KBM-7 (cell line): Measurements from ENCODE around the gene KRT26.

Experiments used
- DNase-seq: peaks from one replicate; pipeline ENCODE4 v3.0.0-alpha.2; 2015
- in situ Hi-C: fragments of 300-500 bp; cut with MboI; formaldehyde crosslinking; loops from 2 replicates; pipeline ENCODE4 v1.14.3; 2020; ENCODE audit warnings: low sequenced_read_pairs, low pct_unique_long_range_greater_than_20kb, mixed read lengths

KRT26 gene

DNA sequence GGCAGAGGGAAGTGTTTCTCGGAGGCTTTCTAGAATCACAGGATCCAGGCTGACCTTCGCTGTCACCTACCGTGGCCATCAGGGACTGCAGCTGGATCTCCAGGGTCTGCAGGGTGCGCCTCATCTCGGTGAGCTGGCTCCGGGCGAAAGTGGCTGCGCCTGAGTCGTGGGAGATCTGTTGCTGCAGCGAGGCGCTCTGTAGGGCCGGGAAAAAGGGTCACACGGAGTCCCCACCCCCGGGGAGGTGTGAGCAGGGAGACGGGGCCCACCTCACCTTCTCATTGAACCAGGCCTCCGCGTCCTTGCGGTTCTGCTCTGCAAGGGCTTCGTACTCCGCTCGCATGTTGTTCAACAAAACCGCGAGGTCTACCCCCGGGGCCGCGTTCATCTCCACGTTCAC lies 24.8 kb upstream of the KRT26 start:
- no peak for DNase-seq
- in situ Hi-C loops, result no loop called here

- no peak for DNase-seq
- in situ Hi-C loops, result no loop called here
Observed at GRCh38 chr17:40795019-40795667, 23.1 kb upstream of the KRT26 start.

GRCh38 chr17:40794466-40794865 lies 22.5 kb upstream of the KRT26 start:
- in situ Hi-C loops, result no loop called here
- no peak for DNase-seq

DNA sequence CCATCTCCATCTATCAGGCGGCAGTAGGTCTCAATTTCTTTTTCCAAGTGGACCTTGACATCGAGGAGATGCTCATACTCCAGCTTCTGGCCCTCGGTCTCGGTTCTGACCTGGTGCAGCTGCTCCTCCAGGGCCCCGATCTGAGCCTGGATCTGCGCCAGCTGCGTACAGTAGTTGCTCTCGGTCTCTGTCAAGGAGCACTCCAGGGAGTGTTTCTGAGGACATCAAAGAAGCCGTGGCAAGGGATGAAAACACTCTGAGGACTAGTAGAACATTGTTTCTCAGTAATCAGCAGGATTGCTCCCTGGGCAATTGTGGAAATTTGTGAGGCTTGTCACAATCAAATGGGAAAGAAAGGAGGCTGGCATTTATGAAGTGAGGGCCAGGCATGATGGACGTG lies 21.8 kb upstream of the KRT26 start:
- in situ Hi-C loops, result no loop called here
- no peak for DNase-seq

DNA sequence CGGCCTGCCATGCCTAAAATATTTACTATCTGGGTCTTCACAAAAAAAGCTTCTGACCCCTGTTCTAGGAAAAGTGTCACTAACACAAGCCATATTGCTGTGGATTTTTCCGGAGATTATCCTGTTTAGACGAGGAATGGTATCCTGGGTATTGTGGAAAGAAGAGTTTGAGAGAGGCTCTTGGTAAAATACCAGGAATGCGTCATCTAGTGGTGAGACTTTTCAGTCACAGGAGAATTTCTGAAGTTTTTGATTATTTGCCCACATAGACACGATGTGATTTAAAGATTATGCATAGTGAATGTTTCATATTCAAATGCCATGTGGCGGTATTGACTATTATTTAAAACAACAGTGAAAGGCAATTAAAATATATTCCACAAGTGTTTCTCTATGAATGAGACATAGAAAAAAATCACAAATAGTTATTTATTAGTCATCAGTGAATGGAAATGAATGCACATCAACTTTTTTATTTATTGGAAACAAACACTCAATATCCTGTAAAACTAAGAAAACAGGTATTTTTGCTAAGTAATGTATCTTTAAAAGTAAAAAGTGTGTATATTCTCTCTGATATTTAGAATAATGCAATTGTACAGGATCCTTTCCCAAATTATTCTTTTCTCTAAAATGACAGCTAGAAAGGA lies 19.9 kb upstream of the KRT26 start:
- DNase-seq, result peak; percentile 35
- in situ Hi-C loops, result no loop called here

GRCh38 chr17:40791111-40791510 lies 19.1 kb upstream of the KRT26 start:
- DNase-seq, result no peak
- in situ Hi-C loops, result no loop called here

- in situ Hi-C loops, result no loop called here
- no peak for DNase-seq
Observed at GRCh38 chr17:40782450-40782849, 10.4 kb upstream of the KRT26 start, which contains the start of gene KRT27. KRT27 (minus strand) TSS chr17:40782550; CDS start chr17:40782493, 57 bp downstream.

DNA sequence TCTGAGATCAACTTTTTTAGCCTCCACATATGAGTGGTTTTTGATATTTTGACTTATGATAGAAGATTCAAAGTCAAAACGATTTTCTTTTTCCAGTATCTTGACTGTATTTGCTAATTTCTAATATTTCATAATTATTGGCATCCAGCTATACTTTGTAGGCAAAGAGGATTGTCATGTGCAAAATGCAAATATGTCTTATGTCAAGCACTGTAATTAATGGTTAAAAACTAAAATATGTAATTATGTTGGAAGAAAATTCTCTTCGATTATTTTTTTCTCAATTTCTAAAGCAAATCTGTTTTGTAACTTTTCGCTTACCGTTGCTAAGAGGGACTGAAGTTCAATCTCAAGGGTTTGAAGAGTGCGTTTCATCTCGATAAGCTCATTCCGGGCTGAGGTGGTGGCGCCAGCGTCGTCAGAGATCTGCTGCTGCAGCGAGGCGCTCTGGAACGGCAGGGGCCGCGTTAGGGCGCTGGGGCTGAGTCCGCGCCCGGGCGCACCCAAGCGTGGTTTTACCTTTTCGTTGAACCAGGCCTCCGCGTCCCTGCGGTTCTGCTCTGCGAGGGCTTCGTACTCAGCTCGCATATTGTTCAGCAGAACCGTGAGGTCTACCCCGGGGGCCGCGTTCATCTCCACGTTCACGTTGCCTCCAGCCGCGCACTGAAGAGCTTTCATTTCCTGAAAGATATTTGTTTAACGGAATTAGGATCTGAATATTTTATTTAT lies 7.3 kb upstream of the KRT26 start:
- in situ Hi-C loops, result no loop called here

GRCh38 chr17:40778461-40778860 lies 6.5 kb upstream of the KRT26 start:
- no peak for DNase-seq
- in situ Hi-C loops, result no loop called here

More for the DNA sequence above, 7.3 kb upstream of the KRT26 start:
- DNase-seq, result peak; percentile 27

DNA sequence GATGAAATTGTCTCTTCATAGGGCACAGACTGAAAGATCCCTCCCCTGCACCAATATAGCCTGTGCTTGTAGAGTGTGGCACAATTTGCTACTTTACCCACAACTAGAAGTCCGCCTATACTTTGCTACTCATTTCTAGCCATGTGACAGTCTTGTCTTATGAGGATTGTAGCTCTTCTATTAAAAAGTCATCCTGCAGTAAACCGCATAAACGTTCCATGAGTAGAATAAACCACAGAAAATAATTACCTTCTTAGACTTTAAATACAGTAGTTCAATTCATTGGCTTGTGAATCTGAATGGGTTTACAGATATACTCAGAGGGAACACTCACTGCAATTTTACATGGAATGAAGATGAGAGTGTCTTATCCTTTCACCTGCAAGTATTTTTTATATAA lies 6.0 kb upstream of the KRT26 start:
- in situ Hi-C loops, result no loop called here
- no peak for DNase-seq

- in situ Hi-C loops, result no loop called here
- DNase-seq, result no peak
Observed at GRCh38 chr17:40777459-40777858, 5.5 kb upstream of the KRT26 start.

- in situ Hi-C loops, result no loop called here
- no peak for DNase-seq
Observed at GRCh38 chr17:40775945-40776344, 3.9 kb upstream of the KRT26 start.

DNA sequence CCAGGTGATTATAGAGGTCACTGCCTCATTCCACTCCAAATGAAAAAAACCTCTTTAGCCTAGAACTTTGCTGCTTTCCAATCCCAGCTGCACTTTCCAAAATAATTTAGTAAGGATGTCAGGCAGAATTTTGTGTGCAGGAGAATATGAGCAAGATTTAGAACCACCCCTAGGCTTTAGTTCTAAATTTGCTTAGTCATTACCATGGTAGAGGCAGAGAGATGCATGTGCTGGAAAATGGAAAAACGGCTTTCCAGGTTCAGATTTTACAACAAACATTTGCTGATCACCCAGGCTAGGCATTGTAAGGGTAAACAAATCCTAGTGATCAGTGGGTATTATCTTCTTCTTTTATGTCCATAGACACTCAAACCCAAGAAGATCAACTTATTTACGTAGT lies 6.3 kb downstream of the KRT26 start:
- in situ Hi-C loops, result no loop called here
- DNase-seq, result no peak

DNA sequence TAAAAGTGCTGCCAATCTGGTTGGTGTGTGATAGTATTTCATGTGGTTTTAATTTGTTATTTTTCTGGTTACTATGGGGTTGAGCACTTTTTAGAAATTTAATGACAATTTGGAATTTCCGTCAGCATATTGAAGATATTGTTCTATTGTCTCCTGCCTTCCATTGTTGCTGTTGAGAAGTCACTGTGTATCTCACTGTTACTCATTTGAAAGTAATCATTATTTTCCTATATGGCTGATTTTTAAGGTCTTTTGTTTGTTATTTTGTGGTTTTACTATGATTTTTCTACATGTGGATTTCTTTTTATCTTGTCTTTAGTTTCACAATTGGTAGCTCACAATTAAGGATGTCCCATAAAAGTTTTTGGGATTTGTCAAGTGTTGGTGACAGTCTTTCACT lies 8.2 kb downstream of the KRT26 start:
- DNase-seq, result no peak
- in situ Hi-C loops, result no loop called here

- no peak for DNase-seq
- in situ Hi-C loops, result no loop called here
Observed at GRCh38 chr17:40760105-40761016, 11.6 kb downstream of the KRT26 start.

GRCh38 chr17:40755231-40755630 lies 16.8 kb downstream of the KRT26 start, which contains the start of gene KRT25:
KRT25 (minus strand) TSS chr17:40755331; CDS start chr17:40755271, 60 bp downstream.
- no peak for DNase-seq
- in situ Hi-C loops, result no loop called here

DNA sequence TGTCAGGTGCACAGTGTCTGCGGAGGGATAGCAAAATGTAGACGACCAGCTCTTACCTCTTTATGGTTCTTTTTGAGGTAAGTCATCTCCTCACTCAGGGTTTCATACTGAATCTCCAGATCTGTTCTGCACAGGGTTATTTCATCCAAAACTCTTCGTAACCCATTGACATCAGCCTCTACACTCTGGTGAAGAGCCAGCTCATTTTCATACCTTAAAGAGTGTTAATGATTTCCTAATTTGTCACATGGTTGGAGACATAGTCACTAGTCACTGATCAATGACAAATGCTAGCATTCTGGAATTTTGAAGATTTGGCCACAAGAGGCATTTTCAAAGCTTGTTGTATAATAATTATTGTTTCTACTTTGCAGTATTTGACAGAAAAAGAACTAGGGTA lies 18.2 kb downstream of the KRT26 start:
- DNase-seq, result no peak
- in situ Hi-C loops, result no loop called here

DNA sequence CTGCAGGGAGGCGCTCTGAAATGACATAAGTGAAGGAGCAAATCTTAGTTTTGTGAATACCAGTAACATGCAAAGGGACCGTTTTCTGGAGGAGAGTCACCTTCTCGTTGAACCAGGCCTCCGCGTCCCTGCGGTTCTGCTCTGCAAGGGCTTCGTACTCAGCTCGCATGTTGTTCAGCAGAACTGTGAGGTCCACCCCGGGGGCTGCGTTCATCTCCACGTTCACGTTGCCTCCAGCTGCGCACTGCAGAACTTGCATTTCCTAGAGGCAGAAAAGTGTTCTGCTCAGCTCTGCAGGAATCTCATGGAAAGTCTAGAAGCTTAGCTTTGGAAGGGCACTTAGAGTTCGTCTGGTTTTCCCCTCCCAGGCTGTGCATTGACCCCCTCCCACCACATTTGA lies 20.9 kb downstream of the KRT26 start:
- DNase-seq, result no peak
- in situ Hi-C loops, result no loop called here

GRCh38 chr17:40750391-40750790 lies 21.6 kb downstream of the KRT26 start:
- no peak for DNase-seq

More at GRCh38 chr17:40750391-40750790, 21.6 kb downstream of the KRT26 start:
- in situ Hi-C loops, result no loop called here
